KBM-7 (cell line): ENCODE measurements around the gene NT5DC1.

ENCODE experiments used
- DNase-seq: peaks from one replicate; pipeline ENCODE4 v3.0.0-alpha.2; 2015
- in situ Hi-C: fragments of 300-500 bp; cut with MboI; formaldehyde crosslinking; loops from 2 replicates; pipeline ENCODE4 v1.14.3; 2020; ENCODE audit warnings: low sequenced_read_pairs, low pct_unique_long_range_greater_than_20kb, mixed read lengths

The NT5DC1 gene

GRCh38 chr6:116217069-116217468, 116.4 kb downstream of the NT5DC1 start:
- in situ Hi-C loops = no loop called here
- DNase-seq = peak; percentile 74

- in situ Hi-C loops = no loop called here
Measured at GRCh38 chr6:116218172-116218633, 117.5 kb downstream of the NT5DC1 start.

GRCh38 chr6:116218866-116219265, 118.2 kb downstream of the NT5DC1 start:
- in situ Hi-C loops = no loop called here
- DNase-seq = no peak

More at GRCh38 chr6:116218172-116218633, 117.5 kb downstream of the NT5DC1 start:
- DNase-seq = peak; percentile 39

GRCh38 chr6:116221067-116221466, 120.4 kb downstream of the NT5DC1 start:
- no peak for DNase-seq
- in situ Hi-C loops = no loop called here

- DNase-seq = no peak
Measured at GRCh38 chr6:116221911-116222310, 121.3 kb downstream of the NT5DC1 start.

GRCh38 chr6:116223355-116223754, 122.7 kb downstream of the NT5DC1 start:
- no peak for DNase-seq
- in situ Hi-C loops = no loop called here

More at GRCh38 chr6:116221911-116222310, 121.3 kb downstream of the NT5DC1 start:
- in situ Hi-C loops = no loop called here

- DNase-seq = no peak
- in situ Hi-C loops = no loop called here
Measured at GRCh38 chr6:116229287-116229913, 128.7 kb downstream of the NT5DC1 start.

- in situ Hi-C loops = no loop called here
- no peak for DNase-seq
Measured at GRCh38 chr6:116234689-116235088, 134.0 kb downstream of the NT5DC1 start.

GRCh38 chr6:116238083-116238482, 137.4 kb downstream of the NT5DC1 start:
- in situ Hi-C loops = no loop called here
- DNase-seq = no peak

GRCh38 chr6:116239256-116239655, 138.6 kb downstream of the NT5DC1 start:
- DNase-seq = no peak
- in situ Hi-C loops = no loop called here

- in situ Hi-C loops = no loop called here
- DNase-seq = no peak
Measured at GRCh38 chr6:116239856-116240255, 139.2 kb downstream of the NT5DC1 start.

GRCh38 chr6:116244284-116244683, 143.6 kb downstream of the NT5DC1 start:
- no peak for DNase-seq

GRCh38 chr6:116246089-116246488, 145.4 kb downstream of the NT5DC1 start:
- DNase-seq = no peak
- in situ Hi-C loops = no loop called here

More at GRCh38 chr6:116244284-116244683, 143.6 kb downstream of the NT5DC1 start:
- in situ Hi-C loops = no loop called here

GRCh38 chr6:116247285-116247684, 146.6 kb downstream of the NT5DC1 start:
- no peak for DNase-seq
- in situ Hi-C loops = no loop called here

GRCh38 chr6:116248577-116248976, 147.9 kb downstream of the NT5DC1 start:
- in situ Hi-C loops = no loop called here

GRCh38 chr6:116251568-116252384, 151.1 kb downstream of the NT5DC1 start:
- in situ Hi-C loops = no loop called here
- peak; percentile 18 for DNase-seq

More at GRCh38 chr6:116248577-116248976, 147.9 kb downstream of the NT5DC1 start:
- no peak for DNase-seq

- in situ Hi-C loops = no loop called here
- no peak for DNase-seq
Measured at GRCh38 chr6:116253188-116253504, 152.5 kb downstream of the NT5DC1 start.

- in situ Hi-C loops = no loop called here
Measured at GRCh38 chr6:116253505-116254296, 153.0 kb downstream of the NT5DC1 start, which contains the start of gene TSPYL4. TSPYL4 (minus strand) TSS chr6:116254075; CDS start chr6:116254008, 67 bp downstream.

GRCh38 chr6:116254297-116255056, 153.8 kb downstream of the NT5DC1 start:
- no peak for DNase-seq
- in situ Hi-C loops = no loop called here

More at GRCh38 chr6:116253505-116254296, 153.0 kb downstream of the NT5DC1 start, which contains the start of gene TSPYL4:
- DNase-seq = peak; percentile 95
